Uterus (tissue), 2 donors: ENCODE measurements around the gene STUM.

Experiments used
- CTCF ChIP-seq, 4 experiments: fragments of 200-600 bp in 2 of 4; fragments of 450-650 bp in 2 of 4; sonication (generic) in 2 of 4; IDR thresholded peaks; one replicate each; pipeline ENCODE4 v1.5.1; 2016 to 2019; ENCODE audit warnings: antibody characterized with exemption in 4 of 4, mild to moderate bottlenecking in 2 of 4, moderate library complexity in 1 of 4
- POLR2A ChIP-seq, 2 donors: fragments of 450-650 bp; IDR thresholded peaks; one replicate each; pipeline ENCODE4 v1.6.1; 2016; ENCODE audit warnings: antibody characterized with exemption in 2 of 2, mild to moderate bottlenecking in 1 of 2, moderate library complexity in 1 of 2

GRCh38 chr1:226566760-226567159 is 18.2 kb downstream of the STUM start:
- TF ChIP-seq POLR2A (IDR thresholded peaks at IDR 0.05) (no peak), CTCF (IDR thresholded peaks at IDR 0.05) (no peak)
